Lower leg skin (tissue), 4 donors: ENCODE data around the gene ACSS3. TPM values are rescaled to one million over a fixed set of nuclear protein-coding genes. Genes with fewer than 3 reads are reported as not detected.
"Not testable (repeated sequence)": the region's sequence is repeated elsewhere in the genome, so short reads cannot be mapped to it uniquely, and the experiment has no call there.

Experiments used
- DNase-seq, 2 donors: peaks; one replicate each; pipeline ENCODE4 v3.0.0-alpha.2; 2019; ENCODE audit warnings: low spot score in 2 of 2
- H3K4me3 ChIP-seq: fragments of 200-600 bp; sonication (generic); 2 replicates; pipeline ENCODE4 v1.5.1; 2017; ENCODE audit warnings: mild to moderate bottlenecking, low read depth; ENCODE audit not compliant: poor library complexity, severe bottlenecking
- CTCF ChIP-seq, 3 donors: fragments of 450-650 bp; IDR thresholded peaks; one replicate each; pipeline ENCODE4 v1.5.1; 2016; ENCODE audit warnings: antibody characterized with exemption in 3 of 3, mild to moderate bottlenecking in 3 of 3, moderate library complexity in 2 of 3
- POLR2A ChIP-seq, 2 donors: fragments of 450-650 bp; IDR thresholded peaks; one replicate each; pipeline ENCODE4 v1.6.1; 2016 to 2017; ENCODE audit warnings: antibody characterized with exemption in 2 of 2, mild to moderate bottlenecking in 1 of 2, moderate library complexity in 1 of 2
- WGBS, 2 donors: methylation state at CpG; one replicate each; pipeline ENCODE4 v1.1.5; 2018; 5-methylcytosine and 5-hydroxymethylcytosine counted together
- intact Hi-C: fragments of 100-400 bp; cut with DNase I; formaldehyde crosslinking; loops from one replicate; pipeline ENCODE4 v1.15.0; 2023; ENCODE audit warnings: low total_unique reads
- total RNA-seq, 4 donors: library from RNA; depleted of rRNA; stranded (reverse); fragments of >200 nt; gene quantifications; one replicate each; pipeline ENCODE4 v1.1.0, GENCODE V29; 2016

ACSS3 gene
- total RNA-seq, result 1 to 10 TPM; 3.0 to 8.6 (median 6.6) TPM

- peak; percentile 21 to 89 for DNase-seq
- 2 to 3% methylated on average over 25 to 37 of the region's 49 CpGs for WGBS, 2 donors
- intact Hi-C loops, result no loop called here
- TF ChIP-seq CTCF (IDR thresholded peaks at IDR 0.05), result no peak
- TF ChIP-seq POLR2A (IDR thresholded peaks at IDR 0.05), result no peak
- H3K4me3 ChIP-seq, result peak within 1 kb of the TSS; percentile 66
Measured at GRCh38 chr12:81077686-81078441, at the start of gene ACSS3. Gene ACSS3 (plus strand): TSS chr12:81078079. CDS start chr12:81078121, 42 bp downstream.

GRCh38 chr12:81034926-81035325 lies 43.0 kb upstream of the ACSS3 start:
- no peak for TF ChIP-seq POLR2A (IDR thresholded peaks at IDR 0.05)
- no peak for TF ChIP-seq CTCF (IDR thresholded peaks at IDR 0.05)
- no peak overlapping the region for H3K4me3 ChIP-seq
- WGBS, 2 donors, result 69 to 73% methylated on average over 1 of the region's 1 CpG
- intact Hi-C loops, result no loop called here
- DNase-seq, result no peak

DNA sequence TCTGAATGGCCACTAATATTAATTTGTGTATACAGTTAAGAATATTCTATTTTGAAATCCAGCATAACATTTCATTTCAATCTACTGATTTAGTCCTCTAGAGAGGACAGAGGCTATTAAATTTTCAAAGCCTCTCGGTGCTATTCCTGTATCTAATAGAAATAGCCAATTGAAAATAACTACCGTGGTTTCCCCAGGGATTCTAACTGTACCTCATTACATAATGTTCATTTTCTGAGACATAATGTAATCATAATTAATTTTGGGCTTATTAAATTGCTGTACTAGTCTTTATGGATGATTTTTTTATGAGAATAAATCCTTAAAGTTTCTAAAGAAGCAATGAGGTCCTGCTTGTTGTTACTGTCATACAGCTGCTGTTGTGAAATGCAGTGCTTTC lies 38.6 kb upstream of the ACSS3 start:
- WGBS, 2 donors, result 67 to 71% methylated on average over 2 of the region's 2 CpGs
- H3K4me3 ChIP-seq, result no peak overlapping the region
- no peak for DNase-seq
- TF ChIP-seq POLR2A (IDR thresholded peaks at IDR 0.05), result no peak
- TF ChIP-seq CTCF (IDR thresholded peaks at IDR 0.05), result no peak
- intact Hi-C loops, result no loop called here

GRCh38 chr12:81043979-81044740 lies 33.7 kb upstream of the ACSS3 start:
- no peak overlapping the region for H3K4me3 ChIP-seq
- 87 to 97% methylated on average over 1 of the region's 1 CpG for WGBS, 2 donors
- DNase-seq, result no peak
- TF ChIP-seq CTCF (IDR thresholded peaks at IDR 0.05), result no peak
- no peak for TF ChIP-seq POLR2A (IDR thresholded peaks at IDR 0.05)
- intact Hi-C loops, result no loop called here

DNA sequence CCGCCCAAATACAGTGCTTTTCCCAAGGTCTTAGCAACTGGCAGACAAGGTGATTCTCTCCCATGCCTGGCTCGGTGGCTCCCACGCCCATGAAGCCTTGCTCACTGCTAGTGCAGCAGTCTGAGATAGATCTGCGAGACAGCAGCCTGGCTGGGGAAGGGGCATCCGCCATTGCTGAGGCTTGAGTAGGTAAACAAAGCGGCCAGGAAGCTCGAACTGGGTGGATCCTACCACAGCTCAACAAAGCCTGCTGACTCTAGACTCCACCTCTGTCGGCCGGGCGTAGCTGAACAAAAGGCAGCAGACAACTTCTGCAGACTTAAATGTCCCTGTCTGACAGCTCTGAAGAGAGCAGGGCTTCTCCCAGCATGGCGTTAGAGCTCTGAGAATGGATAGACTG lies 12.9 kb upstream of the ACSS3 start:
- WGBS, 2 donors, result 87 to 88% methylated on average over 11 of the region's 11 CpGs
- intact Hi-C loops, result not testable (repeated sequence)

DNA sequence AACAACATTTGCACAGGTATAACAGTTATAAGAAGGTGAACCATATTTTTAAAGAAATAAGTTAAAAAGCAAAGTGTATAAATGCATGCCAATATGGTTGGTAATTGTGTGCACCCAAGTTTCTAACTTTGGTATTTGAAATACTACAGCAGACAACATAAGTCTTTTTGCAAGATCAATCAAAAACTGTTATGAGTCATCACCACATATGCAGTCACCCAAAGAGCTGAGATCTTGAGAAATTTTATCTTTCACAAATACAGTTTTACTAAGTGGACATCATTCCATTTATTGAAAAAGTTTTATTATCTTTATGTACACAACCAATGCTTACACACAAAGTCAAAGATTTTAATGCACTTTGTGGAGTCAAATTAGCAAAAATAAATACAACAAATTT lies 7.0 kb upstream of the ACSS3 start:
- H3K4me3 ChIP-seq, result no peak overlapping the region

More for the DNA sequence above, 12.9 kb upstream of the ACSS3 start:
- not testable (repeated sequence) for DNase-seq, H3K4me3 ChIP-seq

More for the DNA sequence above, 7.0 kb upstream of the ACSS3 start:
- no peak for TF ChIP-seq POLR2A (IDR thresholded peaks at IDR 0.05)
- TF ChIP-seq CTCF (IDR thresholded peaks at IDR 0.05), result no peak
- DNase-seq, result no peak
- intact Hi-C loops, result no loop called here
